Panc1 (cell line): ENCODE data around the gene DPH6. TPM values are rescaled to one million over a fixed set of nuclear protein-coding genes. Genes with fewer than 3 reads are reported as not detected.

Experiments
- ATAC-seq: fragments of 200-7000 bp; cut with Tn5 transposase; 2 replicates; pipeline ENCODE4 v1.9.1; 2020; ENCODE audit warnings: mild to moderate bottlenecking, moderate library complexity
- BruUV-seq: library from RNA; stranded (reverse); fragments of 400-500 nt; replicated peaks from 2 replicates; lab custom pipeline; 2021; lab: Mats Ljungman, UMichigan
- CTCF ChIA-PET: fragments of 300-600 bp; sonication (Branson Sonifier 250); formaldehyde crosslinking; loops from one replicate; lab custom pipeline; 2022; ENCODE audit warnings: antibody characterized with exemption; lab: Charles Lee
- POLR2A ChIA-PET: fragments of 300-600 bp; sonication (Branson Sonifier 250); formaldehyde crosslinking; loops from one replicate; lab custom pipeline; 2022; ENCODE audit warnings: antibody characterized with exemption; lab: Charles Lee
- DNase-seq: peaks from one replicate; pipeline ENCODE4 v3.0.0-alpha.2; 2010; ENCODE audit warnings: low read depth, low spot score
- H3K27ac ChIP-seq: 2 replicates; pipeline ENCODE4 v1.5.1; 2011; ENCODE audit warnings: mild to moderate bottlenecking, low read length, inconsistent platforms
- H3K27me3 ChIP-seq: fragments of 200-500 bp; sonication (Bioruptor generic); 2 replicates; pipeline ENCODE4 v1.6.0; 2014; ENCODE audit warnings: low read length, inconsistent platforms; ENCODE audit not compliant: control insufficient read depth, insufficient read depth
- H3K36me3 ChIP-seq: fragments of 200-500 bp; sonication (Bioruptor generic); 2 replicates; pipeline ENCODE4 v1.5.1; 2014; ENCODE audit warnings: inconsistent platforms, mild to moderate bottlenecking, low read length, moderate library complexity; ENCODE audit not compliant: control insufficient read depth, insufficient read depth
- H3K4me1 ChIP-seq: 2 replicates; pipeline ENCODE4 v1.5.1; 2011; ENCODE audit warnings: inconsistent platforms, mild to moderate bottlenecking, low read length, moderate library complexity; ENCODE audit not compliant: control insufficient read depth, insufficient read depth
- H3K4me3 ChIP-seq, 2 experiments: 2 replicates each; pipeline ENCODE4 v1.5.1; 2011 to 2012; ENCODE audit warnings: low read depth in 2 of 2, low read length in 2 of 2, mild to moderate bottlenecking in 2 of 2, inconsistent platforms in 1 of 2, moderate library complexity in 1 of 2
- H3K9me3 ChIP-seq: fragments of 200-500 bp; sonication (Bioruptor generic); 2 replicates; pipeline ENCODE4 v1.5.1; 2014; ENCODE audit warnings: low read depth, mild to moderate bottlenecking, inconsistent platforms, low read length, moderate library complexity; ENCODE audit not compliant: control insufficient read depth, insufficient read depth
- CTCF ChIP-seq: fragments of 450-650 bp; IDR thresholded peaks from 2 replicates; pipeline ENCODE4 v1.5.1; 2017; ENCODE audit warnings: mild to moderate bottlenecking
- POLR2AphosphoS5 ChIP-seq: IDR thresholded peaks from 2 replicates; pipeline ENCODE4 v1.6.1; 2012; ENCODE audit warnings: mild to moderate bottlenecking, low read depth, low read length, moderate library complexity
- REST ChIP-seq, 2 experiments: IDR thresholded peaks; 2 replicates each; pipeline ENCODE4 v1.6.1; 2011 to 2012; ENCODE audit warnings: low read depth in 2 of 2, control low read depth in 1 of 2, low read length in 1 of 2, mild to moderate bottlenecking in 1 of 2, moderate library complexity in 1 of 2; ENCODE audit not compliant: insufficient read depth in 1 of 2
- SIN3A ChIP-seq: IDR thresholded peaks from 2 replicates; pipeline ENCODE4 v1.6.1; 2012; ENCODE audit warnings: low read depth, mild to moderate bottlenecking, low read length, moderate library complexity, borderline replicate concordance; ENCODE audit not compliant: insufficient read depth
- TCF7L2 ChIP-seq: IDR thresholded peaks from 2 replicates; pipeline ENCODE4 v1.6.1; 2011; ENCODE audit warnings: mild to moderate bottlenecking, low read depth, low read length, inconsistent platforms
- in situ Hi-C: cut with HindIII; loops from 2 replicates; pipeline ENCODE4 v1.10.0; 2016; ENCODE audit warnings: low sequenced_read_pairs, low pct_unique_long_range_greater_than_20kb
- intact Hi-C: fragments of 100-400 bp; cut with micrococcal nuclease; formaldehyde crosslinking; loops from one replicate; pipeline ENCODE4 v1.10.0; 2022; ENCODE audit not compliant: unreplicated experiment
- total RNA-seq: library from RNA; stranded (reverse); gene quantifications from one replicate; pipeline ENCODE4 v1.2.1, GENCODE V29; 2021; ENCODE audit not compliant: unreplicated experiment

The DPH6 gene
- total RNA-seq, 1 experiment from 2014 or later = 24.0 TPM

GRCh38 chr15:35549567-35549966 lies 3.6 kb upstream of the DPH6 start:
- H3K4me3 ChIP-seq = no peak overlapping the region
- ATAC-seq (no peak), DNase-seq (no peak)
- H3K27me3 ChIP-seq = no peaks in the 10 kb centered on the region
- no peak for TF ChIP-seq CTCF
- TF ChIP-seq REST (IDR thresholded peaks at IDR 0.05; ENCODE audit: insufficient read depth in 1 of 2, low read depth in 2 of 2, low read length in 1 of 2) = no peak
- no peak for TF ChIP-seq TCF7L2
- no peak for TF ChIP-seq SIN3A
- no peak for TF ChIP-seq POLR2AphosphoS5
- intact Hi-C loops (no loop called here), in situ Hi-C loops (no loop called here)
- H3K4me1 ChIP-seq = peaks cover 9% of the 10 kb centered on the region
- BruUV-seq = no TSS peak
- H3K9me3 ChIP-seq = no peaks in the 10 kb centered on the region
- no peak overlapping the region for H3K27ac ChIP-seq
- CTCF ChIA-PET = no interaction called here
- H3K36me3 ChIP-seq = no peaks in the 10 kb centered on the region; the same call in 1 of the 2 replicates
- POLR2A ChIA-PET = no interaction called here

- H3K27ac ChIP-seq = no peak overlapping the region
- peaks cover 9% of the 10 kb centered on the region for H3K4me1 ChIP-seq
- no peak overlapping the region for H3K4me3 ChIP-seq
- H3K27me3 ChIP-seq = no peaks in the 10 kb centered on the region
- TF ChIP-seq POLR2AphosphoS5 (no peak), CTCF (no peak), TCF7L2 (no peak), REST (IDR thresholded peaks at IDR 0.05; ENCODE audit: insufficient read depth in 1 of 2, low read depth in 2 of 2, low read length in 1 of 2) (no peak), SIN3A (no peak)
- in situ Hi-C loops = no loop called here
- ATAC-seq = no peak
- BruUV-seq = no TSS peak
- H3K36me3 ChIP-seq = no peaks in the 10 kb centered on the region; the same call in 1 of the 2 replicates
- CTCF ChIA-PET = no interaction called here
- no peaks in the 10 kb centered on the region for H3K9me3 ChIP-seq
- intact Hi-C loops = no loop called here
- DNase-seq = no peak
- POLR2A ChIA-PET = no interaction called here
Observed at GRCh38 chr15:35548435-35548834, 2.5 kb upstream of the DPH6 start.
